GM12892 (cell line): Measurements from ENCODE around the gene SLC29A2.
"Not testable (repeated sequence)": the region's sequence is repeated elsewhere in the genome, so short reads cannot be mapped to it uniquely, and the experiment has no call there.

ENCODE experiments used
- DNase-seq: peaks from one replicate; pipeline ENCODE4 v3.0.0; 2011; ENCODE audit not compliant: insufficient read length
- FAIRE-seq: peaks from 2 replicates; lab custom pipeline; 2011; peaks lifted over from hg19 to GRCh38; lab: Jason Lieb, UNC
- POLR2A ChIP-seq: IDR thresholded peaks from 2 replicates; pipeline ENCODE4 v1.6.1; 2011; ENCODE audit warnings: low read depth, low read length, control low read depth
- POLR2AphosphoS5 ChIP-seq: IDR thresholded peaks from 2 replicates; pipeline ENCODE4 v1.6.1; 2011; ENCODE audit warnings: low read depth, low read length, control low read depth
- TAF1 ChIP-seq: IDR thresholded peaks from 2 replicates; pipeline ENCODE4 v1.6.1; 2011; ENCODE audit warnings: low read depth, mild to moderate bottlenecking, control low read depth, low read length, borderline replicate concordance

SLC29A2 gene

DNA sequence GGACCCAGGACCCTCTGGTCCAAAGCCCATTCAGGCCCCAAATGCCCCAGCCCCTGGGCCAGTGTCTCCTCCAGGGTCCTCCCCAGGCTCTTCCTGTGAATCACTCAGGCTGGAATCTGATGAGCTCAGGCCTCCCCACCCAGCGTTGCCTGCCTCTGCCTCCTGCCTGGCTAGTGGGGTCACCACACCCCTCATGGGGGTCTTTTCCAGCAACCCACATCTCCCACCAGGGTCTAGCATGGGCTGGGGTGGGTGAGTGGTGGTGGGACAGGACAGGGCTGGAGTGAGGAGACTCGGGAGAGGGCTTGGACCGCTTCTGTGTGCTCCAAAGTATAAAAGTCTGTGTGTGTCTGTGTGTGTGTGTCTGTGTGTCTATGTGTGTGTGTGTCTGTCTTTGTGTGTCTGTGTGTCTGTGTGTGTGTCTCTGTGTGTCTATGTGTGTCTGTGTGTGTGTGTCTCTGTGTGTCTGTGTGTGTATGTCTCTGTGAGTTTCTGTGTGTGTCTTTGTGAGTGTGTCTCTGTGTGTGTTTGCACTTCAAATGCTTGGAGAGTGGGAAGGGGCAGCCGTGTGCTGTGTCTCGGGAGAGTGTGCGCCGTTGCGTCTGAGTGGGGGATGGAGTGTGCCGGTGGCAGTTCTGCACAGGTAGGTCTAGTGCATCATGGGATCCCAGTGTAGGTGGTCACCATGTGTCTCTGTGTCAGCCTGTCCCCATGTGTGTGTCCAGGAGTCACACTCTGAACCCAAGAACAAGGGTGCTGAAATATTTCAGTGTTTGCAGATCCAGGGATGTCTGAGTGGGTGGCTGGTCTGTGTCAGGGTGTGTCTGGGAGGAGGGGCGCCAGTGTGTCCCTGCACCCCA, 44.2 kb downstream of the SLC29A2 start:
- TF ChIP-seq POLR2A (no peak), POLR2AphosphoS5 (no peak), TAF1 (no peak)
- DNase-seq (no peak), FAIRE-seq (no peak)

DNA sequence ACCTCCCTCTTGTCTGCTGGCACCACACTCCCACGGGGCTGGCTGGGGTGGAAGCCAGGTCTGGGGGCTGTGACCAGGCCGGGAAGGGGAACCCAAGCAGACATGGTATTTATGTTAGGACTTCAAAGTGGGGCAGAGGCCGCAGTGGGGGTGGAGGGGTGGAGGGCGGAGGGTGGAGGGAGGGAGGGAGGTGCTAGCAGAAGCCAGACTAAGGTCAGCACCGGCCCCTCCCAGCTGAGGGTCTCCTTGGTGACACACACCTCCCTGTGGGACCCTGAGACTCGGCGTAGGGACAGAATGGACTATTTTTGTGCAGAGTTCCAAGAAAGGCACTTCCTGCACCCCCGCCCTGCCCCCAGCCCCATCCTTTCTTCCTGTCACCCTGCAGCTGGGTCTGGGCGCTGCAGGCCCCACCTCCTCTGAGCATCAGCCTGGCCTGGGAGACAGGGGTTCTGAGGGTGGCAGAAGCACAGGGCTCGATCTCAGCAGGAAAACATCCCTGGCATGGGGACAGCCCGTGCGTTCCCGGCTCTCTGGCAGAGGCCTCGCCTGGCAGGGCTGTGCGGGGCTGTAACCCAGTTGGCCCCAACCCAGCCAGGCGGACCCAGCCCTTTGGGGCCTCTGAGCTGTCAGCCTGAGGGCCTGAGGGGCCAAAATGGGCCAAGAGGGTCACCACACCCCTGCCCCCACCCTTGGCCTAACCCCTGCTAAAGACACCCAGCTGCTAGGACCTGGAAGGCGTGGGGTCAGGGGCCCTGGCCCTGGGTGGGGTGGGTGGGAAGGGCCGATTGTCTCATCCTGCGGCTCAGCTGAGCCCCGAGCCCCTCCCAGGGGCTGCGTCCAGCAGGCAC, 45.1 kb downstream of the SLC29A2 start:
- FAIRE-seq (no peak), DNase-seq (no peak)
- TF ChIP-seq POLR2A, result no peak
- TF ChIP-seq POLR2AphosphoS5, result no peak
- TF ChIP-seq TAF1, result no peak

DNA sequence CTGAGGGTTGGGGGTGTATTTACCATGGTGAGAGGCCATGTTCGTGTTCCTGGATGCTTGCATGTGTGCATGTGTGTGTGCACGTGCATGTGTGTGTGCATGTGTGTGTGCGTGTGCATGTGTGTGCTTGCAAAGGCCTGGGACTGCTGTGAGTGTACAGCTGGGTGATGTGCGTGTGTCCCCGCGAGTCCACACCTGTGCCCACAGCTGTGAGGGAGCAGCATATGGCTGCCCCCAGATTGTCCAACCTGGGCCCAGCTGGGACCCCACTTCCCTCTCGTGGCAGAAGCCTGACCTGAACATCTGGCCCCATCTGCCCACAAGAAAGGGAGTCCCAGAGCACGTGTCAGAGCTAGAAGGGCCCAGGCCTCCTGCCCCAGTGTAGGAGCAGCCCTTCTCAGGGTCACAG, 46.3 kb downstream of the SLC29A2 start:
- TF ChIP-seq POLR2A (no peak), POLR2AphosphoS5 (no peak), TAF1 (no peak)
- DNase-seq, result no peak
- no peak for FAIRE-seq

DNA sequence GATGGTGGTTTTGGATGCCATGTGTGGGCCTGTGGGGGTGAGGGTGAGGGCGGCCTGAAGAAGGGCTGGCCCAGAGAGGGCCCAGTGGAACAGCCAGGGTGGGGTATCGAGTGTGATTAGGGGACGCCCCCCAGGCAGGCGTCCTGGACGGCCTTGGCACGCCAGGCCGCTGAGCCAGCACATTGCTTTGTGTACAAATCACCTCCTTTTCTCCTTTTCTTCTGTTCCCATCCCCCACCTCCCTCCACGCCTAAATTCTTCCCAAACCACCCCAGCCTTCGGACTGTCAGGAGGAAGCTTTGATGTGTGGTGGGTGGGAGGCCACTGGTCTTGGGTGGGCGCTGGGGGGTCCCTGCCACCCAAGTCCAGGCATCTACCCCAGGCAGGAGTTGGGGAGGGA, 46.9 kb downstream of the SLC29A2 start:
- no peak for TF ChIP-seq POLR2A
- no peak for TF ChIP-seq POLR2AphosphoS5
- TF ChIP-seq TAF1, result no peak
- DNase-seq, result no peak
- FAIRE-seq, result no peak

DNA sequence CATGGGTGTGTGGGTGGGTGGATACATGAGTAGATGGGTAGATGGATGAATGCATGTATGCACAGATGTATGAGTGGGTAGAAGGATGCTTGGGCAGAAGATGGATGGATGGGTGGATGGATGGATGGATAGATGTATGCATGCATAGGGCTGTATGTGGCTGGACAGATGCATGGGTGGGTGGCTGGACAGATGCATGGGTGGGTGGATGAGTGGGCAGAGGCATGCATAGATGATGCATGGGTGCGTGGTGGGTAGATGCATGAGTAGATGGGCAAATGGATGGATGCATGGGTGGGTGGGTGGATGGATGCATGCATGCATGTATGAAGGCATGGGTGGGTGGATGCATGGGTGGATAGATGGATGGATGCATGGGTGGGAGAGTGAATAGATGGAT, 47.9 kb downstream of the SLC29A2 start:
- DNase-seq (no peak), FAIRE-seq (no peak)
- TF ChIP-seq TAF1, result no peak
- no peak for TF ChIP-seq POLR2A
- no peak for TF ChIP-seq POLR2AphosphoS5

DNA sequence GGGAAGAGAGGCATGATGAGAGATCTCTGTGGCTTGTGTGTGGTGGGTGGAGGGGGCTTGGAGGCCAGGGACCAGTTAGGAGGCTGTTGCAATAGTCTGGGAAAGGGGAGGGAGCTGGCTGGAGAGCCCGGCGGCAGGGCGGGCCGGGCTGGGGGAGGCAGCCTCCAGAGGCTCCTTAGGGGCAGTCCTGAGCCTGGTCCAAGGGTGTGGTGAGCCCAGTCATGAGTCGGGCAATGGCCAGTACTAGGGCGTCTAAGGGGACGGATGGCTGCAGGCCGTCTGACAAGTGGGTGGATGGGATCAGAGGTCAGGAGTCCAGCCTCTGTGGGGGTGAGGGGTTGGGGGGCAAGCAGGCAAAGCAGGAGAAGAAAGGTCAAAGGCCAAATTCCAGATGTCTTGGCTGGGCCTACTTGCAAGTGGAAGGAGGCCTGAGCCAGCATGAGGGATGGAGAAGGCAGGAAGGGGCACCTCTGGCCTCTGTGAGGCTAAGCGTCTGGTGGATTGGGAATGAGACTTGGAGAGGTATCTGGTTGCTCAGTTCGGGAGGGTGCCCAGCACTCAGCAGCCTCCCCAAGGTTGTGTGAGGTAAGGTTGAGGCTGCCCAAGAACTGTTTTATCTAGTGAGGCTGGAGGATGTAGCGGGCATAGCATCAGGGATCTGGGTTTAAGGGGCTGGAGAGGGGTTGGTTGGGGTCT, 48.7 kb downstream of the SLC29A2 start:
- DNase-seq (no peak), FAIRE-seq (no peak)
- no peak for TF ChIP-seq POLR2A

DNA sequence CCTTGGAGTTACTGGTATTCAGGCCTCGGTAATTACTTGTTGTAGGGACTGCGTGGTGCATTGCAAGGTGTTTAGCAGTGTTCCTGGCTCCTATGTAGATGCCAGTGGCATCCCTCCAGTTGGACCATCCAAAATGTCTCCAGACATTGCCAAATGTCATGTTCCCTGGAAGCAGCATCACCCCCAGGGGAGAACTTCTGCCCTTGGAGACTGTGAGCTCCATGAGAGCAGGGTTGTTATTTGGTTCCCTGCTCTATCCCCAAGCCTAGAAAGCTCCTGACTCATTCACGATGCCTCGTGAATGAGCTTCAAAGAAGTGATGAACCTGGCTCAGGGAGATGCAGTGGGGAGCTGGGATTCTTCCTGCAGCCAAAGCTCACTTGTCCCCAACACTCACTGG, 50.0 kb downstream of the SLC29A2 start:
- no peak for FAIRE-seq
- TF ChIP-seq TAF1 (no peak), POLR2AphosphoS5 (no peak), POLR2A (no peak)
- no peak for DNase-seq

DNA sequence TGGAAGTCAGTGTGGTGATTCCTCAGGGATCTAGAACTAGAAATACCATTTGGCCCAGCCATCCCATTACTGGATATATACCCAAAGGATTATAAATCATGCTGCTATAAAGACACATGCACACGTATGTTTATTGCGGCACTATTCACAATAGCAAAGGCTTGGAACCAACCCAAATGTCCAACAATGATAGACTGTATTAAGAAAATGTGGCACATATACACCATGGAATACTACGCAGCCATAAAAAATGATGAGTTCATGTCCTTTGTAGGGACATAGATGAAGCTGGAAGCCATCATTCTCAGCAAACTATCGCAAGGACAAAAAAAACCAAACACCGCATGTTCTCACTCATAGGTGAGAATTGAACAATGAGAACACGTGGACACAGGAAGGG, 50.8 kb downstream of the SLC29A2 start:
- not testable (repeated sequence) for DNase-seq, FAIRE-seq

DNA sequence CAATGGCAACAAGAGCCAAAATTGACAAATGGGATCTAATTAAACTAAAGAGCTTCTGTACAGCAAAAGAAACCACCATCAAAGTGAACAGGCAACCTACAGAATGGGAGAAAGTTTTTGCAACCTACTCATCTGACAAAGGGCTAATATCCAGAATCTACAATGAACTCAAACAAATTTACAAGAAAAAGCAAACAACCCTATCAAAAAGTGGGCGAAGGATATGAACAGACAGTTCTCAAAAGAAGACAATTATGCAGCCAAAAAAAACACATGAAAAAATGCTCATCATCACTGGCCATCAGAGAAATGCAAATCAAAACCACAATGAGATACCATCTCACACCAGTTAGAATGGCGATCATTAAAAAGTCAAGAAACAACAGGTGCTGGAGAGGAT, 51.3 kb downstream of the SLC29A2 start:
- not testable (repeated sequence) for FAIRE-seq, DNase-seq

DNA sequence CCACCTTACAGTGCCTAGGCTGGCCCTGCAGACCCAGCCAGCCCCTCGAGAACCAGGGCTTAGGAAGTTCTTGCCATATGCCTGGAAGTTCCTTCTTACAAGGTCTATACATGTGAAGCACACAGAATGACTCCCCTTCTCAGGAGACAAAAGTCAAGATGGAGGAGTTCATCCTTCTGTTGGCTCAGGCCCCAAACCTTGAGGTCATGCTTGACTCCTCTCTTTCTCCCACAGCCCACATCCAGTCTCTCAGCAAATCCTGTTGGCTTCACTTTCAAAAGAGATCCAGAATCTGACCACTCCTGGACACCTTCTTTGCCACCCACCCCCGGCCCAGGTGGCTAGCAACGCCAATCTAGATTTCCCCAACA, 53.0 kb downstream of the SLC29A2 start:
- FAIRE-seq (no peak), DNase-seq (no peak)
- TF ChIP-seq POLR2A (no peak), TAF1 (no peak), POLR2AphosphoS5 (no peak)

DNA sequence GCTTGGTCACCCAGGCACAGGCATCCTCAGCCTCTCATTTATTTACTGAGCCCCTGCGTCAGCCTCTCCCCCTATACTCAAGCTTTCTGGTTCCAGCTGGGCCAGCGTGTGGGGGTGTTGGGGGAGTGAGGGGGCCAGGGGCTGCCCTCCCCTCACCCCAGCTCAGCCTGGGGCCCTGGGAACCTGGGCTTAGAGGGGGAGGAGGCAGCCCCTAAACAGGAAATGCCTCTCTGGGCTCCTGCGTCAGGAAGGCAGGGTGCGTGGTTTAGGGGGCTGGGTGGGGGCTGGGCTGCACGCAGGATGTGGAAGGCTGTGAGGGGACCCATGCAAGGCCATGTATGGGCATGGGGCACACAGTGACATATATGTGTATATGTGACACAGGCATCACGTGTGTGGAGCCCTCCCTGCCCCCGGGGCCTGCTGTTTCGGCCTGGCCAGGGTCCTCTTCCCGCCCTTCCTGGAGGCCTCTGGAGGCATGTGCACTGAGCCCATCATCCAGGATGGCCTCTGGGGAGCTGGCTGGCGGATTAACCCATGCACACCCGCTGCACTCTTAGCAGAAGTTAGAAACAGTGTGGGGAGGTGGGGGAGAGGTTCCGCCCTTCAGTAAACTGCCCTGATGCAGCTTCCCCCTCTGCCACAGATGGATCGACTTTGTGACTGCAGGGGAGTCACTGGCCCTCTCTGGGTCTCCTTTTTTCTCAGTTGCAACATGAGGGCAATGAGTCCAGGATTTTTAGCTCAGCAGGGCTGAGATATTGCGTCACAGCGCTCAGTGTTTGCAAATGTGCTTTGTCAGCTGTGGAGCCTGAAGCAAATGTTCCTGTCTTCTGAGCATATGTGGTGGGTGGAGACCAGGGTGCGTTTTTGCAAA, 53.6 kb downstream of the SLC29A2 start:
- no peak for TF ChIP-seq POLR2AphosphoS5
- DNase-seq (no peak), FAIRE-seq (no peak)
